Kidney (tissue), 14 donors: ENCODE results near the gene GMDS. TPM values are rescaled to one million over a fixed set of nuclear protein-coding genes. Genes with fewer than 3 reads are reported as not detected.
A peak's percentile ranks its signal among the peaks of the same experiment; 100 is the strongest.

Experiments used
- DNase-seq, 5 donors: peaks; one replicate each; pipeline ENCODE4 v3.0.0-alpha.2; 2013 to 2020
- FAIRE-seq: peaks from 2 replicates; lab custom pipeline; 2012; peaks lifted over from hg19 to GRCh38; lab: Jason Lieb, UNC
- H3K27ac ChIP-seq, 2 donors: one replicate each; pipeline ENCODE4 v1.7.0; 2013; ENCODE audit warnings: low read depth in 2 of 2, low read length in 2 of 2, inconsistent platforms in 1 of 2
- H3K27me3 ChIP-seq: one replicate; pipeline ENCODE4 v1.7.1; 2013; ENCODE audit warnings: low read length, inconsistent platforms; ENCODE audit not compliant: control insufficient read depth, insufficient read depth
- H3K36me3 ChIP-seq, 3 donors: one replicate each; pipeline versions ENCODE4 v1.7.0 to v1.7.1; 2013; ENCODE audit warnings: low read length in 3 of 3, control low read depth in 1 of 3, inconsistent platforms in 1 of 3; ENCODE audit not compliant: insufficient read depth in 3 of 3, control insufficient read depth in 2 of 3
- H3K4me1 ChIP-seq, 3 donors: one replicate each; pipeline versions ENCODE4 v1.7.0 to v1.7.1; 2013; ENCODE audit warnings: low read length in 3 of 3, inconsistent platforms in 1 of 3, low read depth in 1 of 3; ENCODE audit not compliant: control insufficient read depth in 2 of 3, insufficient read depth in 2 of 3
- H3K4me3 ChIP-seq, 3 donors: one replicate each; pipeline versions ENCODE4 v1.7.0 to v1.8.1; 2013; ENCODE audit warnings: low read length in 3 of 3, control low read depth in 1 of 3, inconsistent platforms in 1 of 3
- H3K9ac ChIP-seq, 3 donors: one replicate each; pipeline versions ENCODE4 v1.7.0 to v1.7.1; 2013; ENCODE audit warnings: low read length in 3 of 3, control low read depth in 1 of 3, inconsistent platforms in 1 of 3
- H3K9me3 ChIP-seq, 3 donors: one replicate each; pipeline versions ENCODE4 v1.7.0 to v1.7.1; 2013; ENCODE audit warnings: low read length in 3 of 3, control low read depth in 1 of 3, inconsistent platforms in 1 of 3; ENCODE audit not compliant: control insufficient read depth in 2 of 3, insufficient read depth in 1 of 3
- intact Hi-C: fragments of 100-400 bp; cut with DNase I; formaldehyde crosslinking; loops from one replicate; pipeline ENCODE4 v1.11.1; 2022
- polyA plus RNA-seq: library from polyadenylated mRNA; stranded (reverse); fragments of 350-450 nt; fragmentation: Illumina TruSeq; extraction: RNeasy Lipid Tissue Mini Kit (QIAGEN cat#74804); gene quantifications from one replicate; pipeline ENCODE4 v1.2.3, GENCODE V29; 2014; ENCODE audit warnings: low read depth, low replicate concordance; ENCODE audit not compliant: insufficient read depth
- total RNA-seq: library from RNA; stranded (reverse); fragmentation: NEBNext Ultra II Directional; extraction: Animal tissue kit (Norgen Biotek cat#: 25700); gene quantifications from one replicate; pipeline ENCODE4 v1.2.1, GENCODE V29; 2021
- TF ChIP-seq, protein P1 (sequence below): IDR thresholded peaks from 3 replicates; pipeline ENCODE4 v1.5.1; 2012; ENCODE audit warnings: mild to moderate bottlenecking, moderate library complexity, borderline replicate concordance; ENCODE audit not compliant: insufficient read depth; ENCODE audit errors: extremely low read depth
- donor health status: control.
- donor health status: control.
- donor health status: control.
- donor health status: control.
- donor health status: control.
- donor health status: DM: yes; HTN: yes; CAD: no.
- donor health status: Normal renal cell carcinoma (clear cell type).

The GMDS gene
- total and polyA plus RNA-seq, 2 donors from 2014 or later = 49.6 to 63.7 TPM

- peak in 1 of 5 donors; percentile 67 for DNase-seq
- Histone ChIP-seq H3K9me3 (no peaks in the 10 kb centered on the region), H3K4me1 (peaks cover 0 to 7% (median 0%) of the 10 kb centered on the region in 3 donors), H3K27me3 (no peaks in the 10 kb centered on the region), H3K36me3 (no peaks in the 10 kb centered on the region), H3K27ac (peak overlapping the region in 1 of 2 donors; percentile 48), H3K9ac (no peak overlapping the region), H3K4me3 (no peak overlapping the region)
- FAIRE-seq = no peak
- intact Hi-C loops = no loop called here
- TF ChIP-seq, protein P1, sequence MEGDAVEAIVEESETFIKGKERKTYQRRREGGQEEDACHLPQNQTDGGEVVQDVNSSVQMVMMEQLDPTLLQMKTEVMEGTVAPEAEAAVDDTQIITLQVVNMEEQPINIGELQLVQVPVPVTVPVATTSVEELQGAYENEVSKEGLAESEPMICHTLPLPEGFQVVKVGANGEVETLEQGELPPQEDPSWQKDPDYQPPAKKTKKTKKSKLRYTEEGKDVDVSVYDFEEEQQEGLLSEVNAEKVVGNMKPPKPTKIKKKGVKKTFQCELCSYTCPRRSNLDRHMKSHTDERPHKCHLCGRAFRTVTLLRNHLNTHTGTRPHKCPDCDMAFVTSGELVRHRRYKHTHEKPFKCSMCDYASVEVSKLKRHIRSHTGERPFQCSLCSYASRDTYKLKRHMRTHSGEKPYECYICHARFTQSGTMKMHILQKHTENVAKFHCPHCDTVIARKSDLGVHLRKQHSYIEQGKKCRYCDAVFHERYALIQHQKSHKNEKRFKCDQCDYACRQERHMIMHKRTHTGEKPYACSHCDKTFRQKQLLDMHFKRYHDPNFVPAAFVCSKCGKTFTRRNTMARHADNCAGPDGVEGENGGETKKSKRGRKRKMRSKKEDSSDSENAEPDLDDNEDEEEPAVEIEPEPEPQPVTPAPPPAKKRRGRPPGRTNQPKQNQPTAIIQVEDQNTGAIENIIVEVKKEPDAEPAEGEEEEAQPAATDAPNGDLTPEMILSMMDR = no peak
These were observed 609.1 kb downstream of the GMDS start for GRCh38 chr6:1636272-1636825.

- intact Hi-C loops = no loop called here
- no peak overlapping the region for H3K9ac ChIP-seq
- H3K27ac ChIP-seq = no peak overlapping the region
- H3K27me3 ChIP-seq = no peaks in the 10 kb centered on the region
- peak in 4 of 5 donors; percentile 53 to 89 (median 66) for DNase-seq
- H3K36me3 ChIP-seq = no peaks in the 10 kb centered on the region
- H3K4me3 ChIP-seq = no peak overlapping the region
- peaks cover 0 to 7% (median 0%) of the 10 kb centered on the region in 3 donors for H3K4me1 ChIP-seq
- H3K9me3 ChIP-seq = no peaks in the 10 kb centered on the region
- FAIRE-seq = no peak
- TF ChIP-seq, protein P1 = no peak
These were observed 609.9 kb downstream of the GMDS start for GRCh38 chr6:1635305-1636010.

DNA sequence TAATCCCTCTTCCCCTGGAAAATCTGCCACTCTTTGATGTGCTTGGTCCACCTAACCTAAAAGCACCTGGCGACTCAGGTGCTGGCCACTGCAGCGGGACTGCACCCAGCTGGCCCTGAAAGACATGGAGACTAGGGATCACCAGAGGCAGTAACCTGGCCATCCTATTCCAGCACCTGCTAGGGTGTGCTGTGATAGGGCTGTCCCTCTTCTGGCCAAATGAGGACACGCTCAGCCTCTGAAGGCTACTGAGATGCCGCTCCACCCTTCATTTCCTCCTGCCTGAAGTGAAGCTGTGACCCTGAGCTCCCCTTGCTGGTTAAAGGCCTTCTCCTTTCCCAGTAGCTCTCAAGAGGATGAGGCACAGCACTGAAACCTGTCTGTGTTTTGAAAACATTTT, 611.3 kb downstream of the GMDS start:
- DNase-seq (peak in 1 of 5 donors; percentile 38), FAIRE-seq (no peak)
- no peaks in the 10 kb centered on the region for H3K36me3 ChIP-seq
- H3K27ac ChIP-seq = no peak overlapping the region
- H3K9ac ChIP-seq = no peak overlapping the region
- no peaks in the 10 kb centered on the region for H3K27me3 ChIP-seq
- no peak overlapping the region for H3K4me3 ChIP-seq
- TF ChIP-seq, protein P1 = no peak
- peaks cover 0 to 7% (median 0%) of the 10 kb centered on the region in 3 donors for H3K4me1 ChIP-seq
- no peaks in the 10 kb centered on the region for H3K9me3 ChIP-seq
- intact Hi-C loops = no loop called here
